HG02588 (cell line): ENCODE measurements around the gene TEX29.

ENCODE experiments used
- ATAC-seq: cut with Tn5 transposase; IDR thresholded peaks from one replicate; pipeline ENCODE4 v1.9.1; 2021; ENCODE audit warnings: mild to moderate bottlenecking, moderate library complexity; ENCODE audit not compliant: unreplicated experiment

TEX29 gene

DNA sequence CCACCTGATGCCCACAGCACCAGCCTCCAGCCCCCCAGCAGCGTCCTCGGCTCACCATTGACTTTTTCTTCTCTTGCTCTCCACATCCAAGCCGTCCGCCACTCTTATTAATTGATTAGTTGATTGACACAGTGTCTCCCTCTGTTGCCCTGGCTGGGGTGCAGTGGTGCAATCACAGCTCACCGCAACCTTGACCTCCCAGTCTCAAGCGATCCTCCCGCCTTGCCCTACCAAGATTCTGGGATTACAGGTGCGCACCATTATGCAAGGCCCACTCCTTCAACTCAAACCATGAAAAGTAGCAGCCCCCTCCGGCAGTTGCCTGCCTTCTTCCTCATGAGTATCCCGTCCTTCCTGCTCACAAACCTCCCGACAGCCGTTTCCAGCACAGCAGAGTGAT is 921 bp upstream of the TEX29 start:
- ATAC-seq = no peak

GRCh38 chr13:111322001-111322915 is 1.8 kb downstream of the TEX29 start:
- ATAC-seq = no peak

DNA sequence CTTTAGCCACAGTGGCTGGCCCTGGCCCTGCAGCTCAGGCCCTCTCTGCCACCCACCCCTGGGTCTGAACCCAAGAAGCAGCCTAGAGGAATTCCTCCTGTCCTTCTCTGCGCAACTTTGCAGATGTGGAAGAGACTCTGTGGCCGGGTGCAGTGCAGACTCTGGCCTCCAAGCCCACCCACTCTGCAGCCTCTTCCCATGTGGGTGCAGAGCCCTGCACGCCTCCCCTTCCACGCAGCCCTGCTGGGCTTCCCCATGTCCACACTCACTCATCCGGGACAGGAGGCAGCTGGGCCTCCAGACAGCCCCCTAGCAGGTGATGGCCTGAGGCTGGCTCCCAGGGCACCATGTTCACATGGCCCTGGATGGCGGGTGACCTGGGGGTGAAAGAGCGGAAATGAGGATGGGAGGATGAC is 2.5 kb downstream of the TEX29 start:
- no peak for ATAC-seq

GRCh38 chr13:111323549-111323948 is 3.1 kb downstream of the TEX29 start:
- no peak for ATAC-seq

DNA sequence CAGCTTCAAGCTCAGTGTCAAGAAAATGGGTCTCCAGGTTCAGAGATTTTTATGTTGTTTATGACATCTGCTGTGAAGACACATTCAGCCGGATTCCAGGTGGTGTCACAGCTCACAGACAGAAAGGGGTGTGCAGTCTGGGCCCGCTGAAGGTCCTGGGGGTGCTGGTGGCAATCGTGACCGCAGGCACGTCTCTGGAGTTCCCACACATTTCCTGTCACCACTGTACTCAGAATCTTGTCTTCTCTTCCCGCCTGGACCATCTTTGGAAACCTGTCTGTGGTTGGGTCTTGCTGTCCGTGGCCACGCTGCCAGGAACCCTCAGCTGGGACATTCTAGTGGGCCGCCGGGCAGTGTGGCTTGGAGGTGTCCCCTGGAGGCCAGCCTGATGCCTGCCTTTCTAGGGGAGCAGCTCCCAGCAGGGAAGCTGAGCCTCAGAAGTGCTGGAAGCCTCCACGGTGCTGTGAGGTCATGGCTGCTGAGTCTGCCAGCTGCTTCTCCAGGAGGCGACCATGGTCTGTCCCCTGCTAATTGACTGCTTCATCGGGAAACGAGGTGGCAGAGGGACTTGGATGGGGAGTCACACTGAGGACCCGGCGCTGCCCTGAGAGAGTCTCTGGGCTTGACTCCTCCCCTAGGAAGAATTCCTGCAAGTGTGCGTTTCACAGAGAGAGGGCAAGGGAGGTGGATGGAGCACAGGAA is 3.7 kb downstream of the TEX29 start:
- no peak for ATAC-seq

GRCh38 chr13:111324736-111325135 is 4.3 kb downstream of the TEX29 start:
- no peak for ATAC-seq

- no peak for ATAC-seq
Measured at GRCh38 chr13:111325146-111325890, 4.9 kb downstream of the TEX29 start.

- no peak for ATAC-seq
Measured at GRCh38 chr13:111325941-111326620, 5.6 kb downstream of the TEX29 start.

GRCh38 chr13:111326621-111326965 is 6.2 kb downstream of the TEX29 start:
- no peak for ATAC-seq

DNA sequence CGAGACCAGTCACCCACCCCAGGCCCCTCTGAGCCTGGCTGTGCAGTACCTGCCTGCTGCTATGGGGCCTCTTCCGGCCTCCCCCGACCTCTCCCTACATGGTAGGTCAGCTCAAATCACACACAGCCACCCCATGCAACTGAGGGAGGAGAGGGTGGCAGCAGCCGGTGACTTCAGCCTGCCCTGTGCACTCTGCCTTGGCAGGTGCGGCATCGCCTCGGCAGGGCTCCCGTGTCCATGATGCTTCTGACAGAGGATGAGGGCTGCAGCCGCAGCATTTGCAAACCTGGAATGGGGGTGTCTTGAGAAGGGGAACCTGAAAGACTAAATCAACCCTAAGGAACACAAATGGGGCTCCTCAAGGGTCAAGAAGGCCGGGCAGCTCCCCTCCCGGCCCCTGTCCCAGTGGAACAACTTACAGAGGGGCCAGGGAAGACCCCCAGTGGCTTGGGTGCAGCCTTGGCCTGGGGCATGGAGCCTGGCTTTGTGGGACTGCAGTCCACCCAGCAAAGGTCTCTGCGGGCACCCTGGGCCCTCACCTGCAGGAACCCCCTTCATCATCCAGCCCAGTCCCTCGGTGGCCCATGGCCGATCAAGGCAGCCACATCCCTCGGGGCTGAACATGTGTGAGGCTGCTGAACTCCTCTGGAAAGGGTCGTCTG is 6.7 kb downstream of the TEX29 start:
- ATAC-seq = no peak

GRCh38 chr13:111327730-111328573 is 7.5 kb downstream of the TEX29 start:
- ATAC-seq = no peak

- ATAC-seq = no peak
Measured at GRCh38 chr13:111328574-111329410, 8.3 kb downstream of the TEX29 start.

DNA sequence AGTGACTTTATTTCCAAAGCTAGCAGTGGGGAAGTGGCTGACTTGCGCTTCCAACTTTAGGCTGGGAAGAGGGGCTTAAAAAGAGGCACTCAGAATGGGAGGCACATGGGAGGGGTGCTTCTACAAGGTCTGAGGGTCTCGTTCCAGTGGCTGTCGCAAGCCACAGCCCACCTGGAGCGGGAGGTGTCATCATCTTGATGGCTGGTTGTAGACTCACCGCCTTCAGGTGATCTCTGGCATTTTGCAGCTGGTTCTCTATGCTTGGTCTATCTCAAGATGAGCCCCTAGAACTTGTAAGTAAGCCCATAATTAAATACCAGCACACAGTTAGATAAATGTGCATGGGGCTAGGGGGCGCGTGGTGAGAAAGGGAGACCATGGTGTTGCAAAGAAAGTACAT is 9.2 kb downstream of the TEX29 start:
- no peak for ATAC-seq

DNA sequence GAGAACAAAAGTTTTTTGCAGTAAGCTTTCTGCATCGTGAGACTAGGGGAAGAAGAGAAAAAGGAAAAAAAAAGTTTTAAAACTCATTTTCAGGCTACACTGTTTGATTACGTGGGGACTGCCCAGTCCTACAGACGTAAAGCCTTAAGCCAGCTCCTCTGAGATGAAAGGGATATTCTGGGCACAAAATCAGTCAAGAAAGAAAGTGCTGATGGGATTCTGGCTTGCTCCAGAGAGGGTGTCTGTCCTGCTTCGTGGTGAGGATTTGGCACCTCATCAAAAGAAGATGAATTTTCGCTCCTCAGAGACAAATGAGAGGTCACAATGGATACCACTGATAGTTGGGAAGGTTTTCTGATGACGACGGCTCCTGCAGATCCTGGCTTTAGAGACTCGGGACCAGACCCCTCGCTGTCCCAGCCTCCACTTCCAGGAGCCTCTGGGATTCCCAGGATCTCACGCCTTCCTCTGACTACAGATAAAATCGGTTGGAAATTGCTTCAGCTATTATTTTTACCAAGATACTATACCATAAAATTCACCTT is 9.7 kb downstream of the TEX29 start:
- ATAC-seq = no peak

DNA sequence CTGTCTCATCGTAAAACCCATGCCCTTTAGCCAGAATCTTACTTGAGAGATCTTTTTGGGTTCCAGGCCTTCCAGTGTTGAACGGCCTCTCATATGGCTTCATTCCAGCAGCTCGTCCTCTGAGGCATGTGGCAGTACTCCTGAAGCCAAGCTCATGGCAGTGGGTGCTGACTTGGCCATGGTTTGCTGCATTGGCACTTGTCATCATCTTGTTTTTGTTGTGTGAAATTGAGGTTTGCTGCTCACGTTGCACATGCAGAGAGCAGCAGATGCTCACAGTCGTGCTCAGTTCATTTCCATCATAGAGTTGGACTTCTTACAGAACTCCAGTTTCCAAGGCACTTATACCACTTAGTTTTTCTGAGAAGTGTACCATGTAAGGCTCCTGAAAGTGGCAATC is 14.9 kb downstream of the TEX29 start:
- ATAC-seq = no peak

GRCh38 chr13:111336666-111337065 is 16.2 kb downstream of the TEX29 start:
- no peak for ATAC-seq

- no peak for ATAC-seq
Measured at GRCh38 chr13:111337206-111337605, 16.8 kb downstream of the TEX29 start.

GRCh38 chr13:111337741-111338140 is 17.3 kb downstream of the TEX29 start:
- no peak for ATAC-seq
